ENCODE measurements around the gene OPRD1.

OPRD1 gene

DNA sequence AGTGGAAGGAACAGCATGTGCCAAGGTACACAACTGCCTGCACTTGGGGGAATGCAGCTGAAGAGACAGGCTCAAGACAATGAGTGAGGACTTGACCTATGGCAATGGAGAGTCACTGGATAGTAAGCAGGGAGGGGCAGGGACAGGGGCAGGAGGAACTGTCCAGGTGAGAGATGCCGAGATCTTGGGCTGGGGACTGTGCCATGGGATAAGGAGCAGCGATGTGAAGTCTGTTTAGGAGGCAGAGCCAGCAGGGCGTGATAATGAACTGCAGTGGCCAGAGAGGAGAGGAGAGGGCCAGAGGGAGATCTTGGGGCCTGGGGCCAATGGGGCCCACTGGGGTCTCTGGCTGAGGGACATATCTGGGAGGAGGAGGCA lies 84.6 kb downstream of the OPRD1 start:
- H2AFZ ChIP-seq (ENCODE audit: low read depth, low read length): no peak overlapping the region
- H3K27me3 ChIP-seq (ENCODE audit: insufficient read depth, low read length): no peaks in the 10 kb centered on the region
- H3K9me3 ChIP-seq (ENCODE audit: low read length): no peaks in the 10 kb centered on the region
- H3K4me1 ChIP-seq (ENCODE audit: insufficient read depth, low read length): peaks cover 4% of the 10 kb centered on the region
- H3K4me3 ChIP-seq (ENCODE audit: low read length): no peak overlapping the region
- H3K36me3 ChIP-seq (ENCODE audit: insufficient read depth, low read length): no peaks in the 10 kb centered on the region

DNA sequence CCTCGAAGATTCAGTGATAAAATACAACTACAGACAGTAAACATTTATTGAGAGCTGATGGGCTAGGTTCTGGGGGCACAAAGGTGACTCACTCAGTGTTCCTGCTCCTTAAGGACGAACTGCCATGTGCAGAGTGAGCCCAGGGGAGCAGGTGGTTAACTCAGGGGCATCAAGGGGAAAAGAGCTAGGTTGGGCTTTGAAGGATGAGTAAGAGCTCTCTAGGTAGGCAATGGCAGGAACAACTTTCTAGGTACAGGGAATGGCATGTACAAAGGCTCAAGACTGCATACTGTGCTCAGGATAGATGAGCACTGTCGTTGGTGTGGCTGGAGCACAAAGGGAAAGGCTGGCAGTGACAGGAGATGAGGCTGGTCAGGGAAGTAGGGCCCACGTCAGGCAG lies 85.8 kb downstream of the OPRD1 start:
- H3K9me3 ChIP-seq (ENCODE audit: low read length): no peaks in the 10 kb centered on the region
- H2AFZ ChIP-seq (ENCODE audit: low read depth, low read length): no peak overlapping the region
- H3K36me3 ChIP-seq (ENCODE audit: insufficient read depth, low read length): no peaks in the 10 kb centered on the region
- H3K4me3 ChIP-seq (ENCODE audit: low read length): no peak overlapping the region
- H3K27me3 ChIP-seq (ENCODE audit: insufficient read depth, low read length): no peaks in the 10 kb centered on the region
- H3K4me1 ChIP-seq (ENCODE audit: insufficient read depth, low read length): peaks cover 4% of the 10 kb centered on the region

DNA sequence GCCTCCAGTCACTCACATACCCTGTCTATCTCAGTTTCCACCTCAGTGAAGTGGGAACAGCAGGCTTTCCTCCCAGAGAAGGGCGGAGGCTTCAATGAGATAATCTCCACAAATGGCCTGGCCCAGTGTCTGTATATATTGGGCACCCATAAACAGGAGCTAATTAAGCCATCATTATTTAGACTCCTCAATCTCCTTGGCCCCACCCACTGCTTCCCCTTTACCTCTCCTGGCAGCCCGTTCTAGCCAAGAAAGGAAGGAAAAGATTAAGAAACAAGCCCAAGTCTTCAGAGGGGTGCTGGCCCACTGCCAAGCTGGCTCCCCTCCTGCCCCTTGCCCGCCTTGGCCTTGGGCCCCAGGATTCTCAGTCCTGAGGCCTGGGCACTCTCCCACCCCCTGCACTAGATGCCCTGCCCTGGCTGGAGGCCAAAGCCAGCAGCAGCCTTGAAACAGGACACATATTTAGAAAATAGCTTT lies 86.5 kb downstream of the OPRD1 start:
- no peaks in the 10 kb centered on the region for H3K9me3 ChIP-seq (ENCODE audit: low read length)
- H2AFZ ChIP-seq (ENCODE audit: low read depth, low read length): no peak overlapping the region
- peaks cover 4% of the 10 kb centered on the region for H3K4me1 ChIP-seq (ENCODE audit: insufficient read depth, low read length)
- no peaks in the 10 kb centered on the region for H3K36me3 ChIP-seq (ENCODE audit: insufficient read depth, low read length)
- no peaks in the 10 kb centered on the region for H3K27me3 ChIP-seq (ENCODE audit: insufficient read depth, low read length)
- H3K4me3 ChIP-seq (ENCODE audit: low read length): no peak overlapping the region

DNA sequence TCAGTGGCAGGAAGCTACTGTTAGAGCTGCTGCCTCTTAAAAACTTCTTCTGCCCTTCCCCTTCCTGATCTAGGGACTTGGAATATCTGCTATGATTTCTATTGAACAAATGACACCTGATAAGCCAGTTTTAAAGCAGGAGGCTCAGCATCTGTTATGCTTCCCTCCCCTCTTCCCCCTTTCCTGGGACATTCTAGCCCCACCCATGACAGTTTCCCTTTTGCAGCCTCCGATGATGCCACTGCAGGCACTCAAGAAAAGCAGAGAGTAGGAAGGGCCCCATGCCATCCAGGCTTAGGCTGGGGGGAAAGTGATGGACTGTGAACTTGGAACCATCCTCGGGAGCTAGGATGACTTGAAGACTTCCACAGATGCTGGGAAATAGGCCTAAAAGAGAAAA lies 87.3 kb downstream of the OPRD1 start:
- H3K36me3 ChIP-seq (ENCODE audit: insufficient read depth, low read length): no peaks in the 10 kb centered on the region
- H3K4me1 ChIP-seq (ENCODE audit: insufficient read depth, low read length): peaks cover 4% of the 10 kb centered on the region
- H3K27me3 ChIP-seq (ENCODE audit: insufficient read depth, low read length): no peaks in the 10 kb centered on the region
- H2AFZ ChIP-seq (ENCODE audit: low read depth, low read length): no peak overlapping the region
- no peaks in the 10 kb centered on the region for H3K9me3 ChIP-seq (ENCODE audit: low read length)
- H3K4me3 ChIP-seq (ENCODE audit: low read length): no peak overlapping the region

DNA sequence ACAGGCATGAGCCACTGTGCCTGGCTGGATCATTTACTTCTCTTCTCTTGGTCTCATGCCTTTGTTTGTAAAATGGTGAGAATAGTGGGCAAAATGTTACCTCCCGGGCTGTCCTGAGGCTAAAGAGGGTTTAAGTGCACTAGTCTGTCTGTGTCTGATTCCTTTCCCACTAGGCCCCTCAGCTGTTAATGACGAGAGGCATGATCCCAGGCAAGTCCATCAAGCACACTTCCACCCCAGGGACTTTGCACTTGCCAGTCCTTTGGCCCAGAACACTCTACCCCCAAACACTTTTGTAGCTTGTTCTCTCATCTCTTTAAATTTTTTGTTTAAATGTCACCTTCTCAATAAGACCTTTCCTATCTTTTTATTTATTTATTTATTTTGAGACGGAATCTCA lies 88.6 kb downstream of the OPRD1 start:
- H3K4me3 ChIP-seq (ENCODE audit: low read length): no peak overlapping the region
- H3K4me1 ChIP-seq (ENCODE audit: insufficient read depth, low read length): no peaks in the 10 kb centered on the region
- no peaks in the 10 kb centered on the region for H3K27me3 ChIP-seq (ENCODE audit: insufficient read depth, low read length)
- H3K9me3 ChIP-seq (ENCODE audit: low read length): no peaks in the 10 kb centered on the region
- H3K36me3 ChIP-seq (ENCODE audit: insufficient read depth, low read length): no peaks in the 10 kb centered on the region
- no peak overlapping the region for H2AFZ ChIP-seq (ENCODE audit: low read depth, low read length)

DNA sequence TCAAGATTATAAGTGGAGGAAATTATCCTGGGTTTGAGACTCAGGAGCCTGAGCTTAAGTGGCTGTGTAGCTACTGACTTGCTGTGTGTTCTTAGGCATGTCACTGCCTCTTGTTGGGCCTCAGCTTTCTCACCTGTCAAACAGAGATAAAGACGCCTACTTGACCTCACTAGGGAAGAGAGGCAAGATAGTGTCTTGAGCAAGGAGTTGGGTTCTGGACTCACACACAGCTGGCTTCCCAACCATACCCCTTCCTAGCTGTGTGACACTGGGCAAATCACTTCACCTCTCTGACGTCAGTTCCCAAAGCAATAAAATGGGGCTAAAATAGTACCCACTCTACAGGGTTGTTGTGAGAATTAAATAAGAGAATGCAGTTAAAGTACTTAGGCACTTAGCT lies 90.8 kb downstream of the OPRD1 start:
- Histone ChIP-seq H3K4me3 (ENCODE audit: low read length) (no peak overlapping the region), H3K36me3 (ENCODE audit: insufficient read depth, low read length) (no peaks in the 10 kb centered on the region), H3K4me1 (ENCODE audit: insufficient read depth, low read length) (no peaks in the 10 kb centered on the region), H3K27me3 (ENCODE audit: insufficient read depth, low read length) (no peaks in the 10 kb centered on the region), H2AFZ (ENCODE audit: low read depth, low read length) (no peak overlapping the region), H3K9me3 (ENCODE audit: low read length) (no peaks in the 10 kb centered on the region)

DNA sequence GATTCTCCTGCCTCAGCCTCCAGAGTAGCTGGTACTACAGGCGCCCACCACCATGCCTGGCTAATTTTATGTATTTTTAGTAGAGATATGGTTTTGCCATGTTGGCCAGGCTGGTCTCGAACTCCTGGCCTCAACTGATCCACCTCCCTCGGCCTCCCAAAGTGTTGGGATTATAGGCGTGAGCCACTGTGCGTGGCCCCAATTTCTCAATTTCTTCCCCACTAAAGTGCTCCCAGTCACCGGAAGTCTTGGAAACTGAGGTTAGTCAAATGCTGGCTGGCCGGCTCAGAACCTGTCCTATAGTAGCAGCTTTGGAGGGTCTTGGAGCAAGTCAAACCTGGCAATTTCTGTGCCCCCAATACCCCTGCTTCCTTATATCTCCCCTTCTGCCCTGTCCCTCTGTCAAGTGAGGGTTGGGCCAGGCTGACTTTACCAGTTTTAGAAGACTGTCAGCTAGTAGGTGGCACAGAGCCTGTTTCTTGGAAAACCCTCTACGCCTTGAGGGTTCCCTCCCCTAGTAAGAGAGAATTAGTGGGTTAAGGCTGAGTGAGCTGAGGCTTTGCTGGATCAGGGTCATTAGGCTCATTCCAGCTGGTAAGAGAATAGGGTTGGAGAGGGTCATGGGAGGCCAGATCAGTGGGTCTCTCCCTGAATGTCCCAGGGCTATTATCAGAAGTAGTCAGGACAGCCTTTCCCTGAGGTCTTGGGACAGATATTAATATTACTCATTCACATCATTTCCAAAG lies 94.1 kb downstream of the OPRD1 start:
- H3K27me3 ChIP-seq (ENCODE audit: insufficient read depth, low read length): no peaks in the 10 kb centered on the region
- no peak overlapping the region for H3K4me3 ChIP-seq (ENCODE audit: low read length)
- no peaks in the 10 kb centered on the region for H3K4me1 ChIP-seq (ENCODE audit: insufficient read depth, low read length)
- no peaks in the 10 kb centered on the region for H3K36me3 ChIP-seq (ENCODE audit: insufficient read depth, low read length)
- no peaks in the 10 kb centered on the region for H3K9me3 ChIP-seq (ENCODE audit: low read length)
- no peak overlapping the region for H2AFZ ChIP-seq (ENCODE audit: low read depth, low read length)

DNA sequence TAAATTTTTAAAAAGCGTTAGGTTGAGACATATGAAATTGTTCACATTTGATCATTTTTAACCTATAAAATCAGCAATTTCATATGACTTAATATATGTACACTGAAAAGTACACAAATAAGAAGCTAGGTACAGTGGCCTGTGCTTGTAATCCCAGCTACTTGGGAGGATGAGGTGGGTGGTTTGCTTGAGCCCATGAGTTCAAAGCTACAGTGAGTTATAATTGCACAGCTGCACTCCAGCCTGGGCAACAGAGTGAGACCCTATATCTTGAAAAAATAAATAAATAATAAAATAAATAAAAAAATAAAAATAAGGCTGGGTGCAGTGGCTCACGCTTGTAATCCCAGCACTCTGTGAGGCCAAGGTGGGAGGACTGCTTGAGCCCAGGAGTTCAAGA lies 97.2 kb downstream of the OPRD1 start:
- Histone ChIP-seq H3K36me3 (ENCODE audit: insufficient read depth, low read length) (no peaks in the 10 kb centered on the region), H3K4me1 (ENCODE audit: insufficient read depth, low read length) (peaks cover 7% of the 10 kb centered on the region)

DNA sequence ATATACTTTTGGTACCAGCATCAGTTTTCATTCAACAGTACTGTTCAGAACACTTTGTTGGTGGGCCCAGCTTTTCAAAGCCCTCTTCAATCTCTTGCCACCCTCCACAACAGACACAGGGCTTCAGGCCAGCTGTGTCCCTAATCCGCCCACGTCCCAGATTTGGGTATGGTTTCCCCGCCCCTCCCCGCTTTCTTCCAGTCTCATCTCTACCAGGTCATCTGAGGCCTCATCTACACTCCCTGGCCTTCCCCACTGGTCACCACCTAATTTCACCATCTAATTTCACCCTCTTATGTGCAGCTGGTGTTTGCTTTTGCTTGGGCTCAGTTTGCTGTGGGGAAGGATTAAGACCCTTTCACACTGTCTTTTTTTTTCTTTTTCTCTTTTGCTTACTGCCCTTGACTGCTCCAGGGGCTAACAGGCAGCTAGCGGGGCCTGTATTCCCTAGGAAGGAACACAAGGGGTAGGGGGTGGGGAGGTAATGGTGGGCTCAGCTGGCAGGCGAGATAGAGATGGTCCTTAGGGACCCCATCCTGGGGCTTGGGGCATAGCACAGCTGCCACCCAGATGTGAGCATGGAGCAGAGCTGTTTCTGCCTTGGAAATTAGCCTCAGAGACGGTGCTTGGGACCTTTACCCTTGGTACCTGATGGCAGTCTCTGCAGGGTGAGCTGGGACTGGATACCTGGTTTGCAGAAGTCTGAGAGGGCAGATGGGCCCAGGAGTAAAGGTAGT lies 98.6 kb downstream of the OPRD1 start:
- Histone ChIP-seq H3K27me3 (ENCODE audit: insufficient read depth, low read length) (no peaks in the 10 kb centered on the region), H3K4me3 (ENCODE audit: low read length) (no peak overlapping the region), H3K36me3 (ENCODE audit: insufficient read depth, low read length) (no peaks in the 10 kb centered on the region), H3K9me3 (ENCODE audit: low read length) (no peaks in the 10 kb centered on the region), H2AFZ (ENCODE audit: low read depth, low read length) (no peak overlapping the region), H3K4me1 (ENCODE audit: insufficient read depth, low read length) (peaks cover 9% of the 10 kb centered on the region)

More for the DNA sequence above, 97.2 kb downstream of the OPRD1 start:
- Histone ChIP-seq H3K4me3 (ENCODE audit: low read length) (no peak overlapping the region), H3K9me3 (ENCODE audit: low read length) (no peaks in the 10 kb centered on the region), H3K27me3 (ENCODE audit: insufficient read depth, low read length) (no peaks in the 10 kb centered on the region), H2AFZ (ENCODE audit: low read depth, low read length) (no peak overlapping the region)

DNA sequence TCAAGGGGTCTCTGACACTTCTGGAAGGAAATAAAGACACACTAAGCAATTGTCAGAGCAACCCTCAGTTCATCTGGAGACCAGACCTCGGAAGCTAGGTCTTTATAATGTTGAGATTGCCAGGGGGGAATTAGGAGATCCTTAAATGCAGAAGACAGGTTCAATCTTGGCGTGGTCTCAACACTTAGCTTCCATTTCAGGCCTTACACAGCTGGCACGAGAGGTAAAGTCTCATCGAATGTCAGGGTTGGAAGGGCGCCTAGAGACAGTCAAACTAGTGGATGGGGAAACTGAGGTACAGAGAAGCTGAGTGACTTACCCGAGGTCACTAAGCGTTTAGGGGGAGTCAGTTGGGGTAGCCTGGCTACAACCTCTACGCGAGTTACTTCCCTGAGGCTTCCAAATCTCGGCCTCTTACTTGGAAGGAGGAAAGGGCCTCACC lies 101.8 kb downstream of the OPRD1 start:
- Histone ChIP-seq H3K4me3 (ENCODE audit: low read length) (peak overlapping the region; percentile 93), H3K27me3 (ENCODE audit: insufficient read depth, low read length) (no peaks in the 10 kb centered on the region), H3K9me3 (ENCODE audit: low read length) (no peaks in the 10 kb centered on the region), H3K4me1 (ENCODE audit: insufficient read depth, low read length) (peaks cover 28% of the 10 kb centered on the region), H2AFZ (ENCODE audit: low read depth, low read length) (peak overlapping the region; percentile 41), H3K36me3 (ENCODE audit: insufficient read depth, low read length) (no peaks in the 10 kb centered on the region)

DNA sequence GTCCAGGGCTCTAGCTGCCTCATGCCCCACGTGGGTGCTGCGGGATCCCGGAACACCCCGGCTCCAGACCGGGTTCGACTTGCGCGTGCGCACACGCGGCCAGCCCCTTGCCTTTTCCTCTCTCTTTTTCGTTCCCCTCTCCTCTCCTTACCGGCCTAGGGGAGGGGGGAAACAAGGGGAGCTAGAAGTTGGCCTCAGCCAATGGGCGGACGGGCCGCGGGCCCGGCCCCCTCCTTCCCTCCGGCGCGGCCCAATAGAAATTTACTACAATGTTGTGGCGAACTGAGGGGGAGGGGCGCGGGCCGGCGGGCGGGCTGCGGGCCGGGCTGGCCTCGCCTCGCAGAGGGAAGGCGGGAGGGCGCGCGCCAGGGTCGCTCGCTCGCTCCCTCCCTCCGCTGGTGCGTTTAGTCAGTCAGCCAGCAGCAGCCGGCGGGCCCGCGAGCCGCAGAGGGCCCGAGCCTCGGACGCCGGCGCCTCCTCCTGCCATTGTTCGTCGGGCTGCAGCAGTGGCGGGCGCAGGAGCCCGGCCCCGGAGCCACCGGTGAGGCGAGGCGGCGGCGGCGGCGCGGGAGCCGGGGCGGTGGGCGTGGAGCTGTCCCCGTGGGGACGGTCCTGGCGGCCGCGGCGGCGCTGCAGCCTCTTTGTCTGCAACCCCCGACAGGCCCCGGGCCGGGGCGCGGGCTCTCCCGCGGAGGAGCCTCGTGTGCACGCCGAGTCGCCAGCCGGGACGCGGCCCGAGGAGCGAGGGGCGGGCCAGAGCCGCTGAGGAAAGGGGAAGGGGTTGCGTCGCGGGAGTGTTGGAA lies 102.5 kb downstream of the OPRD1 start, which contains the start of gene EPB41:
TSS of gene EPB41 (plus strand) at position 342 of the 803 bp plus-strand sequence. CDS start 72,869 bp downstream, outside the sequence.
- Histone ChIP-seq H3K36me3 (ENCODE audit: insufficient read depth, low read length) (no peaks in the 10 kb centered on the region), H3K27me3 (ENCODE audit: insufficient read depth, low read length) (no peaks in the 10 kb centered on the region), H3K4me1 (ENCODE audit: insufficient read depth, low read length) (peaks cover 28% of the 10 kb centered on the region), H3K9me3 (ENCODE audit: low read length) (no peaks in the 10 kb centered on the region), H2AFZ (ENCODE audit: low read depth, low read length) (peak within 1 kb of the TSS; percentile 77), H3K4me3 (ENCODE audit: low read length) (peak within 1 kb of the TSS; percentile 93)

DNA sequence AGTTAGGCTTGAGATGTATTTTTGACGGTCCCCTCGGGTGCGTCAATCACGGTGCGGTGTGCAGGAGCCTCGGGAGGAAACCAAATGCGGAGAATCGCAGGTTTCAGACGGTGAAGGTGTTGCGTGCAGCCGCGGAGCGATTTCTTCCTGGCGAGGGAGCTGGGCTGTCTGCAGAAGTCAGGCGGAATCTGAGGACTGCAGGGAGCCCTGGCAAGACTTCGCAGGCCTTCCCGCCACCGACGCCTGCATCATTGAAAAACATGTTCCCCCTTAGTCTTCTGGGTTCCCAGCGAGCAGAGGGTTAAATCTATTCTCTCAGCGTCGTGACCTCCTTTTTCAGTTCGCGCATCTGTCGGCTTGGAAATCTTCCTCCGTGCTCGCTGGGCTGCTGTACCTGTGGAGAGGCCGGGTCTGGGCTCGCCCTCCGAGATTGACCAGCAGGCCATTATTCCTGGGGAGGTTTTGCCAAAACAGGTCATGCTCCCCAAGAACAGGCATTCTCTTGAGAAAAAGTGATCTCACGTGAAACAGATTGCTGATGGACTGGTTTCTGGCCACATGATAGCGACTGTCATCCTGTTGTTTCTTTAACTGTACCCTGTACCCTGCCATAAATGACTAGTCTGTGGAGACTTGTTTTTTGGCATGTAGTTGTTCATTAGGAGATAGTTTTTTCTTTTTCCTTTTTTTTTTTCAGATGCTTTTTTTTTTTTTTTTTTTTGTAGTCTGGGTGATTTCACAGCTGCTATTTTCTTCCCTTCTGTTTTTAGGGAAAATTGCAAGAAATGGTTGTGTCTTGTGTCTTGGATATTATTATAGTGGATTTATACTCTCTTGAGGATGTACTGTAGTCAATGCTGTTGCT lies 103.3 kb downstream of the OPRD1 start:
- Histone ChIP-seq H3K36me3 (ENCODE audit: insufficient read depth, low read length) (no peaks in the 10 kb centered on the region), H3K4me1 (ENCODE audit: insufficient read depth, low read length) (peaks cover 28% of the 10 kb centered on the region), H3K27me3 (ENCODE audit: insufficient read depth, low read length) (no peaks in the 10 kb centered on the region), H3K4me3 (ENCODE audit: low read length) (peak overlapping the region; percentile 93), H2AFZ (ENCODE audit: low read depth, low read length) (peak overlapping the region; percentile 77), H3K9me3 (ENCODE audit: low read length) (no peaks in the 10 kb centered on the region)
